Adrenal gland (tissue), 5 donors: ENCODE results near the gene SRGAP2B.
"Not testable (repeated sequence)": the region's sequence is repeated elsewhere in the genome, so short reads cannot be mapped to it uniquely, and the experiment has no call there.

Experiments
- POLR2A ChIP-seq, 2 donors: fragments of 450-650 bp; IDR thresholded peaks; one replicate each; pipeline ENCODE4 v1.6.1; 2017; ENCODE audit warnings: antibody characterized with exemption in 2 of 2, mild to moderate bottlenecking in 2 of 2, moderate library complexity in 1 of 2
- TF ChIP-seq, protein P1 (sequence below), 6 experiments: fragments of 450-650 bp in 4 of 6; fragments of 200-600 bp in 2 of 6; sonication (generic) in 1 of 6; IDR thresholded peaks; 1 replicate in 5 of 6; 2 replicates in 1 of 6; pipeline versions ENCODE4 v1.5.1 to v1.8.0; 2016 to 2021; ENCODE audit warnings: antibody characterized with exemption in 6 of 6, mild to moderate bottlenecking in 2 of 6, moderate library complexity in 1 of 6
- donor health status: DM: no; HTN: no; CAD: no.

DNA sequence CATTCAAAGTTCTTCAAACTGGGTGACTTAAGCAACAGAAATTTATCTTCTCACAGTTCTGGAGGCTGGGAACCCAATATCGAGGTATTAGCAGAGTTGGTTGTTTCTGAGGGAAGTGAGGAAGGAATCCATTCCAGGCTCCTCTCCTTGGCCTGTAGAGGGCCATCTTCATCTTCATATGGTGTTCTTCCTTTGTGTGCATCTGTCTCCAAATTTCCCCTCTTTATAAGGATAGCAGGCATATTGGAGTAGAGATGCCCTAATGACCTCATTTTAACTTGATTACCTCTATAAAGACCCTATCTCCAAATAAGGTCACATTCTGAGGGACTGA is 27.9 kb upstream of the SRGAP2B start:
- TF ChIP-seq, protein P1, sequence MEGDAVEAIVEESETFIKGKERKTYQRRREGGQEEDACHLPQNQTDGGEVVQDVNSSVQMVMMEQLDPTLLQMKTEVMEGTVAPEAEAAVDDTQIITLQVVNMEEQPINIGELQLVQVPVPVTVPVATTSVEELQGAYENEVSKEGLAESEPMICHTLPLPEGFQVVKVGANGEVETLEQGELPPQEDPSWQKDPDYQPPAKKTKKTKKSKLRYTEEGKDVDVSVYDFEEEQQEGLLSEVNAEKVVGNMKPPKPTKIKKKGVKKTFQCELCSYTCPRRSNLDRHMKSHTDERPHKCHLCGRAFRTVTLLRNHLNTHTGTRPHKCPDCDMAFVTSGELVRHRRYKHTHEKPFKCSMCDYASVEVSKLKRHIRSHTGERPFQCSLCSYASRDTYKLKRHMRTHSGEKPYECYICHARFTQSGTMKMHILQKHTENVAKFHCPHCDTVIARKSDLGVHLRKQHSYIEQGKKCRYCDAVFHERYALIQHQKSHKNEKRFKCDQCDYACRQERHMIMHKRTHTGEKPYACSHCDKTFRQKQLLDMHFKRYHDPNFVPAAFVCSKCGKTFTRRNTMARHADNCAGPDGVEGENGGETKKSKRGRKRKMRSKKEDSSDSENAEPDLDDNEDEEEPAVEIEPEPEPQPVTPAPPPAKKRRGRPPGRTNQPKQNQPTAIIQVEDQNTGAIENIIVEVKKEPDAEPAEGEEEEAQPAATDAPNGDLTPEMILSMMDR (IDR thresholded peaks at IDR 0.05), result not testable (repeated sequence)
- TF ChIP-seq POLR2A (IDR thresholded peaks at IDR 0.05), result not testable (repeated sequence)
